Midbrain (tissue), 1 donor: ENCODE data around the gene TMEM74B.

Experiments used
- DNase-seq: peaks from one replicate; lab custom pipeline; 2025; lab: John Stamatoyannopoulos, UW

The TMEM74B gene

DNA sequence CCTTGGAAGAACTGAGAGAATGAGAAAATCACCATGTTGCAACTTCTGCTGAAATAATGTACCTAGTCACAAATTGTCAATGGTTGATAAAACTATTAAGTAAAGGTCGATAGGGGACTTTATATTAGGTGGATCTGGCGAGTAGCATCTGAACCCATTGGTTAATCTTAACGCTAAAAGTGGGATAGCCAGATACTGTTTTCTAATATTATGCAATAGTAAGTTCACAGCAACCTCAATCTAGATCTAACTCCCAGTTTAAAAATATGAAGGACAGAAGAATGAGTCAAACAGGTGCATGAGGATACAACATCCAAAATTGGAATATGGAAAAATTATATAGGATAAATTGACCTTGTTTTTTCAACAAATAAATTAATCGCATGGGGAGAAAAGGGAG, 47.5 kb downstream of the TMEM74B start:
- DNase-seq, result no peak

DNA sequence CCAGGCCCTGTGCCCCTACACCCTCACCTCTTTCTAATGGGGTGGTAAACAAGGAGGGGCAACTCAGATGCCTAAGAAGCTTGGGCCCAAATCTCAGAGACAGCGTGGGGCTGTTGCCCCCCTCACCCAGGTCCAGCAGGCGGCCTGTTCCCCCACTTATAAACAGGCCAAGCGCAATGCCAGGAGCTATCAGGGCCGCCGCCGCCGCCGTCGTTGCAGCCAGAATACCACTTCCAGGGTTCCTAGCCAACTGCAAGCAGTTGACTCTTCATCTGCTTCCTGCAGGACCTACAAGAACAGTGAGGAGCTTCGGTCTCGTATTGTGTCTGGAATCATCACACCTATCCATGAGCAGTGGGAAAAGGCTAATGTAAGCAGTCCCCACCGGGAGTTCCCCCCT, 49.9 kb downstream of the TMEM74B start:
- DNase-seq, result no peak

DNA sequence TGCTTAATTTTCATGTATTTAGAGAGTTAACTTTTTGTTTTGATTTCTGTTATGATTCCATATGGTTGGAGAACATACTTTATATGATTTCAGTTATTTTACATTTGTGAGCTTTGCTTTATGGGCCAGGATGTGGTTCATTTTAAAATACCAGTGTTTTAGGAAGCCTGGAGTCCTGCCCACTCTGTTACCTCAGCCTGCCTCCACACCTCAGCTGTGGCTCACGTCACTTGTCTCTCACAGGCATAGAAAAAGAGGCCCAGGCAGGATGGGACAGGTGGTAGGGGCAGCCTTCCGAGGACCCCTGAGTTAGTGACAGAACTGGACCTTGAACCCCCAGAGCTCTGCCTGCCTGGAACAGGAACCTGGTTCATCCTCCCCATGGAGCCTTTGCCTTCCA, 50.4 kb downstream of the TMEM74B start:
- DNase-seq, result no peak

DNA sequence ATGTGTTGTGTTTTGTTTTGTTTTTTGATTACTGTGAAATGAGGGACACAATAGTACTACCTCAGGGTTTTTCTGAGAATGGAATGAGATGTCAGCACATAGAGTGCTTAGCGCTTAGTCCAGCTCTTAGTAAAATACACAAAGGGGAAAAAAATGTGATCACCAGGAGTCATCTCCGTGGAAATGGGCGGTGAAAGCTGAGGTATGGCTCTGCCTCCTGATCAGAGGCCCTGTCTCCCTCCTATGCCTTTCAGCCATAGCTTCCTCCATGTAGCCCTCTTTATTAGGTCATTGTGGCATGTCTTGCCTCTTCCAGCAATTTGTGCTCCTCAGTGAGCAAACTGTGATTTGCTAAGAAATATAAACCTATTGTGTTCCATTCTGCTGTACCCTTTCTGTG, 53.4 kb downstream of the TMEM74B start:
- DNase-seq, result no peak

DNA sequence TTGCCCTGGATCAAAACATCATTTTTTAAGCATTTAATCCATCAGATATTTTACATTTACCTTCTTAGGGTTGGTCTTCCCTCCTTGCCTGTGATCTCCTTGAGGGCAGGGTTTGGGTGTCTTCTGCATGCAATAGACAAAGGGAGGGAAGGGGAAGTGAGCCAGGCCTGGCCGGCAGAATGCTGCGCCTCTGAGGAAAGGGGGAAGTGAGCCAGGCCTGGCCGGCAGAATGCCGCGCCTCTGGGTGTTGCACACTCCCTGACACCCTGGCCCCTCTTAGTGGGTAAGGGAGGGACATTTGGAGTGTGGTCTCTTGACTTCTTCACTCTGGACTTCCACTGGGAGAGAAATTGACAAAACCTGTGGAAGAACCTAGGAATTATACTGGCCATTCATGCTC, 53.9 kb downstream of the TMEM74B start:
- DNase-seq, result peak; percentile 4
